ENCODE results near the gene IFI44.

IFI44 gene

GRCh38 chr1:78651241-78651640, 1.6 kb downstream of the IFI44 start:
- ChIA-PET CTCF (no interaction called here), POLR2A (no interaction called here)
- Histone ChIP-seq H3K4me1 (ENCODE audit: control insufficient read depth, insufficient read depth, low read length) (no peaks in the 10 kb centered on the region), H3K9me3 (ENCODE audit: control insufficient read depth, insufficient read depth, low read depth, low read length) (no peaks in the 10 kb centered on the region), H3K27ac (ENCODE audit: extremely low read depth, low read depth, low read length) (no peak overlapping the region), H3K4me3 (ENCODE audit: low read depth, low read length) (no peak overlapping the region), H3K36me3 (ENCODE audit: control insufficient read depth in 2 of 2, insufficient read depth in 1 of 2, low read length in 2 of 2) (no peaks in the 10 kb centered on the region)
- TF ChIP-seq BCL11B (tag by site-specific recombination; IDR thresholded peaks at IDR 0.05; ENCODE audit: low read depth) (no peak), ZNF514 (tag by site-specific recombination; IDR thresholded peaks at IDR 0.05) (no peak), ZNF837 (tag by site-specific recombination; IDR thresholded peaks at IDR 0.05) (no peak), ZNF560 (tag by site-specific recombination; IDR thresholded peaks at IDR 0.05; ENCODE audit: borderline replicate concordance) (no peak), ZNF280C (tag by site-specific recombination; IDR thresholded peaks at IDR 0.05) (no peak), KLF10 (tag by site-specific recombination; IDR thresholded peaks at IDR 0.05) (no peak), ZBTB48 (tag by site-specific recombination; IDR thresholded peaks at IDR 0.05) (no peak), GLI2 (tag by site-specific recombination; IDR thresholded peaks at IDR 0.05; ENCODE audit: borderline replicate concordance, low read depth) (no peak), ZNF266 (tag by site-specific recombination; IDR thresholded peaks at IDR 0.05; ENCODE audit: low read depth) (no peak), YY2 (tag by site-specific recombination; IDR thresholded peaks at IDR 0.05) (no peak), ZNF664 (tag by site-specific recombination; IDR thresholded peaks at IDR 0.05) (no peak)
- TF ChIP-seq, protein P1, sequence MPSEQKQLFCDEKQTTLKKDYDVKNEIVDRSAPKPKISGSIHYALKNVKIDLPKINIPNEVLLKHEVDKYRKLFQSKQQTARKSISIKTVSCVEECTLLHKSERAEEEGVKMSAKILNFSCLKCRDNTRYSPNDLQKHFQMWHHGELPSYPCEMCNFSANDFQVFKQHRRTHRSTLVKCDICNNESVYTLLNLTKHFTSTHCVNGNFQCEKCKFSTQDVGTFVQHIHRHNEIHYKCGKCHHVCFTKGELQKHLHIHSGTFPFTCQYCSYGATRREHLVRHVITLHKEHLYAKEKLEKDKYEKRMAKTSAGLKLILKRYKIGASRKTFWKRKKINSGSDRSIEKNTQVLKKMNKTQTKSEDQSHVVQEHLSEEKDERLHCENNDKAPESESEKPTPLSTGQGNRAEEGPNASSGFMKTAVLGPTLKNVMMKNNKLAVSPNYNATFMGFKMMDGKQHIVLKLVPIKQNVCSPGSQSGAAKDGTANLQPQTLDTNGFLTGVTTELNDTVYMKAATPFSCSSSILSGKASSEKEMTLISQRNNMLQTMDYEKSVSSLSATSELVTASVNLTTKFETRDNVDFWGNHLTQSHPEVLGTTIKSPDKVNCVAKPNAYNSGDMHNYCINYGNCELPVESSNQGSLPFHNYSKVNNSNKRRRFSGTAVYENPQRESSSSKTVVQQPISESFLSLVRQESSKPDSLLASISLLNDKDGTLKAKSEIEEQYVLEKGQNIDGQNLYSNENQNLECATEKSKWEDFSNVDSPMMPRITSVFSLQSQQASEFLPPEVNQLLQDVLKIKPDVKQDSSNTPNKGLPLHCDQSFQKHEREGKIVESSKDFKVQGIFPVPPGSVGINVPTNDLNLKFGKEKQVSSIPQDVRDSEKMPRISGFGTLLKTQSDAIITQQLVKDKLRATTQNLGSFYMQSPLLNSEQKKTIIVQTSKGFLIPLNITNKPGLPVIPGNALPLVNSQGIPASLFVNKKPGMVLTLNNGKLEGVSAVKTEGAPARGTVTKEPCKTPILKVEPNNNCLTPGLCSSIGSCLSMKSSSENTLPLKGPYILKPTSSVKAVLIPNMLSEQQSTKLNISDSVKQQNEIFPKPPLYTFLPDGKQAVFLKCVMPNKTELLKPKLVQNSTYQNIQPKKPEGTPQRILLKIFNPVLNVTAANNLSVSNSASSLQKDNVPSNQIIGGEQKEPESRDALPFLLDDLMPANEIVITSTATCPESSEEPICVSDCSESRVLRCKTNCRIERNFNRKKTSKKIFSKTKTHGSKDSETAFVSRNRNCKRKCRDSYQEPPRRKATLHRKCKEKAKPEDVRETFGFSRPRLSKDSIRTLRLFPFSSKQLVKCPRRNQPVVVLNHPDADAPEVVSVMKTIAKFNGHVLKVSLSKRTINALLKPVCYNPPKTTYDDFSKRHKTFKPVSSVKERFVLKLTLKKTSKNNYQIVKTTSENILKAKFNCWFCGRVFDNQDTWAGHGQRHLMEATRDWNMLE (tag by site-specific recombination; conservative IDR thresholded peaks at IDR 0.05; ENCODE audit: low read depth), result no peak
- TF ChIP-seq, protein P2, sequence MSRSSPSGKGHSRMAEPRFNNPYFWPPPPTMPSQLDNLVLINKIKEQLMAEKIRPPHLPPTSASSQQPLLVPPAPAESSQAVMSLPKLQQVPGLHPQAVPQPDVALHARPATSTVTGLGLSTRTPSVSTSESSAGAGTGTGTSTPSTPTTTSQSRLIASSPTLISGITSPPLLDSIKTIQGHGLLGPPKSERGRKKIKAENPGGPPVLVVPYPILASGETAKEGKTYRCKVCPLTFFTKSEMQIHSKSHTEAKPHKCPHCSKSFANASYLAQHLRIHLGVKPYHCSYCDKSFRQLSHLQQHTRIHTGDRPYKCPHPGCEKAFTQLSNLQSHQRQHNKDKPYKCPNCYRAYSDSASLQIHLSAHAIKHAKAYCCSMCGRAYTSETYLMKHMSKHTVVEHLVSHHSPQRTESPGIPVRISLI (tag by site-specific recombination; IDR thresholded peaks at IDR 0.05), result no peak

DNA sequence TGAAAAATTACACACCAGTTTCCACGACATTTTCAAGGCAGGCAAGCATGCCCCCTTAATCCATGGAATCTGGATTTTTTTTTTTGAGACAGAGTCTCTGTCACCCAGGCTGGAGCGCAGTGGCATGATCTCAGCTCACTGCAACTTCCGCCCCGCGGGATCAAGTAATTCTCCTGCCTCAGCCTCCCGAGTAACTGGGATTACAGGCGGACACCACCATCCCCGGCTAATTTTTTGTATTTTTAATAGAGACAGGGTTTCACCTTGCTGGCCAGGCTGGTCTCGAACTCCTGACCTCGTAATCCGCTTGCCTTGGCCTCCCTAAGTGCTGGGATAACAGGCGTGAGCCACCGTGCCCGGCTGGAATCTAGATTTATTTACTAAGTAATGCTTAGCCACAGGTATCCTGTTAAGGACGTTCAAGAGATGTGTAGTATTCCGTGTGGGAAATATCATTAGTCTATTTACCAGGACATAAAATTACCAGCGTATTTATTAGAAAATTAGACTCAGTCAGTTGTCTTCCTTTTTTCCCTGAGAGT, 2.5 kb downstream of the IFI44 start:
- no peaks in the 10 kb centered on the region for H3K9me3 ChIP-seq (ENCODE audit: control insufficient read depth, insufficient read depth, low read depth, low read length)
- POLR2A ChIA-PET, result no interaction called here
- CTCF ChIA-PET, result interaction anchor here (0.6 kb wide), 1 partner anchor 22 kb away, joined by 4 read pairs; no protein-coding TSS in a partner anchor
- no peaks in the 10 kb centered on the region for H3K4me1 ChIP-seq (ENCODE audit: control insufficient read depth, insufficient read depth, low read length)
- H3K27ac ChIP-seq (ENCODE audit: extremely low read depth, low read depth, low read length), result no peak overlapping the region
- H3K4me3 ChIP-seq (ENCODE audit: low read depth, low read length), result no peak overlapping the region
- H3K36me3 ChIP-seq (ENCODE audit: control insufficient read depth in 2 of 2, insufficient read depth in 1 of 2, low read length in 2 of 2), result no peaks in the 10 kb centered on the region
- TF ChIP-seq HOXA7 (CRISPR knock-in tag; IDR thresholded peaks at IDR 0.05; ENCODE audit: borderline replicate concordance), result no peak
- TF ChIP-seq ZNF37A (tag by site-specific recombination; IDR thresholded peaks at IDR 0.05), result no peak
- no peak for TF ChIP-seq ZNF416 (tag by site-specific recombination; IDR thresholded peaks at IDR 0.05)
- TF ChIP-seq ZNF785 (tag by site-specific recombination; IDR thresholded peaks at IDR 0.05), result no peak
- no peak for TF ChIP-seq SP7 (tag by site-specific recombination; IDR thresholded peaks at IDR 0.05)
- TF ChIP-seq ZNF132 (tag by site-specific recombination; IDR thresholded peaks at IDR 0.05; ENCODE audit: borderline replicate concordance), result no peak
- TF ChIP-seq ZNF214 (tag by site-specific recombination; IDR thresholded peaks at IDR 0.05; ENCODE audit: borderline replicate concordance), result no peak
- no peak for TF ChIP-seq ZNF292 (tag by site-specific recombination; IDR thresholded peaks at IDR 0.05; ENCODE audit: borderline replicate concordance, low read depth)
- no peak for TF ChIP-seq SCRT1 (tag by site-specific recombination; IDR thresholded peaks at IDR 0.05; ENCODE audit: borderline replicate concordance)
- TF ChIP-seq ZNF280C (tag by site-specific recombination; IDR thresholded peaks at IDR 0.05), result no peak
- no peak for TF ChIP-seq ZNF174 (tag by site-specific recombination; IDR thresholded peaks at IDR 0.05)
- TF ChIP-seq ZNF140 (tag by site-specific recombination; IDR thresholded peaks at IDR 0.05), result no peak
- no peak for TF ChIP-seq ZNF155 (tag by site-specific recombination; IDR thresholded peaks at IDR 0.05)

Measured in HEK293 (cell line).